ENCODE results near the gene TFCP2L1.
A peak's percentile ranks its signal among the peaks of the same experiment; 100 is the strongest.
"Not testable (repeated sequence)": the region's sequence is repeated elsewhere in the genome, so short reads cannot be mapped to it uniquely, and the experiment has no call there.

TFCP2L1 gene

DNA sequence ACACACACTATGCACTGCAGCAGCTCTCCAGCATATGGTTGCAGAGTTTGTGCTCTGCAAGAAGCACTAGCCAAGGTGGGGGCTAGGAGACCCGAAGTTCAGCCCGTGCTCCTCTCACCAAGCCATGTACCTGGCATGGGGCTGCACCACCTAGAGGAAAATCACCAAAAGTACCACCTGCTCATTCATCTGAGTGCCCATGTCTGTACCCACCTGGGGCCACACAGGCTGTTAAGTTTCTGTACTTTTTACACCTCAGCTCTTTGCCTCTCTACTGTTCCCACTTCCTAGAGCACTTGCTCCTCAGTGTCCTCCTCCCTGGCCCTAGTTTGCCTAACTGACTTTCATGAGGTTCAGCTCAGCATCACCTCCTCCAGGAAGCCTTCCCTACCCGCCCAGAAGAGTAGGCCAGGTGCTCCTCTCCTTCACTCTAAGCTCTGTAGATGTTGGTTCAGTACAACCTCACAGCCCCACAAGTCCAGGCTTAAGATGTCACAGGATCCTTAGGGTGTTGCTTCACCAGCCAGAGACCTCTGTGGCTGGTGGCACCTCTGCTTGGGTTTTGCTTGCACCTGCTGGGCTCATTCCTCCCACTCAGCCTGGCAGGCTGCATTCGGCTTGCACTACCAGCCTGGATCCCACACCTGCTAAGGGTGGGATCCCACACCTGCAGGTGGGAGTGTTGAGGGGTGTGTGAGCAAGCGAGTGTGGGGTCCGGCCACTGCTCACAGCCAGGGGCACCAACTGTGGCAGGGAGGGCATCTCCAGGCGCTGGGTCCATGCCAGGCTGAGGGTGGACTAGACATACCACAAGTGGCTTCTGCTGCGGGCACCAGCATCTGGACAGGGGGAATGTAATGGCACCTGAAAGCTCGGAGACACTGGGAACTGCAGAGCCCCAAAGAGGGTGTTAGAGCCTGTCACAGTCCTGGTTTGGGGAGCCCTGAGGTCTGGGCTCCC lies 10.2 kb upstream of the TFCP2L1 start:
- no peak for DNase-seq

DNA sequence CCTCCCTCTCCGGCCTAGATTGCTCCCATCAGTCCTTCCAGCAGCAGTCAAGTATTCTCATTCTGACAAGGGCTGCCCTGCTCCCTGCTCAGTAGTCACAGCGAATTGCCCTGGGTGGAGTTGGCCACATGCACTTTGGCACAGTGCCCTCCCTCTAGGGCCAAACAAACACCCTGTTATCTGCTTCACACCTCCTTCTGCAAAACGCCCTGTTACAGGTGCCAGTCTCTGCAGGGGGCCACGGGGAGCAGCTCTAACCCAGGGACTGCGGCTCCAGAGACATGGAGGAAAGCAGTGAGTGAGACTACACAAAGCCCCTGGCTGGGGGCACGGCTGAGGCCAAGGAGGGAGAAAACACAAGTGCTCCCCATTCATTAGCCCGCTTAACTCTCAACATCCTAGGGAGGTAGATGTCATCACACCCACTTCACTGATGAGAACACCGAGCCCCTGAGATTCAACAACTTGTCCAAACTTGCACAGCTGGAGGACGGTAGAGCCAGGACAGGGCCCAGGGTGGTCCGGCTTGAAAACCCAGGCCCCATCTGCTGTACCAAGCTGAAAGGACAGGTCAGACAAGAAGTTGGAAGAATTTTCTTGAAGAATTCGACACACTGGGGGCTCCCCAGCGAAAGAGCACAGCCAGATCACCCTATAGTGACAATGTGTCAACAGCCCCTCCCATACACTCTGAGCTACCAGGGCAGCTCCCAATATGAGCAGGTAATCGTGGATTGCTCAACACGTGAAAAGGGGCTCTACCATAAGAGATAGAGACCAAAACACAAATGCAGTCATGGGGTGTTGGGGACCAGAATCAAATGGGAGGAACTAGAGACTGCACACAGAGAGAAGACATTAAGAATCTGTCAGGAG lies 8.7 kb upstream of the TFCP2L1 start:
- DNase-seq: no peak

DNA sequence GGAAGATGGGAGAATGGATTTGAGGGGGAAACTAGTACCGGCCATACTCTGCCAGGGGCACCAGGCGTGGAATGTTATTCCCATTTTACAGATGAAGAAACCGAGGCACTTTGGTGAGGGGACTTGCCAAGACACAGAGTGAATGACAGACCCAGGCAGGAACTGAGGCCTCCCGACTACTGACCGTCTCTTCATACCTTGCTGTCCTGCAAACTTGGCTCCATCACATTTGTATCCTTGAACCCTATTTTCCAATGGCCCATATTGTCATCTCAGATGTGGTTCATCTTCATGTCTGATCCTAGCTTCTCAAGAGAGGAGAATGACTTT lies 6.2 kb upstream of the TFCP2L1 start:
- no peak for DNase-seq

DNA sequence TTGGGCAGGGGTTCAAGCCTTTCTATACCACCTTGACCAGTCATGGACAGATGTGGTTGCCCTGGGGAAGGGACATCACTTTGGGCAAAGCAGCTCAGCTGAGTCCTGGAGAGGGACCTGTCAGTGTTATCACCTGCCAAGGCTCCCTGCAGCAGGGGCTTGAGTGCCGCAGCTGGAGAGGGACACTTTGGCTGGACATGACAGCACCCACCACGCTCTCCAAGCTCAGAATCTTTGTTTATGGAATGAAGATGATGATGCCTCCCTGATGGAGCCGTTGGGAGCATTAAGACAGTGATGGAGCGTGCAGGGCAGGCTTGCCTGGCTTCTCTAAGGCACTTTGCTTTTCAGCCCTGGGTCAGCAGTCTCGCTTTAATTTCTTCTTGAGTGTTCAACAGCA lies 4.3 kb upstream of the TFCP2L1 start:
- DNase-seq: no peak

DNA sequence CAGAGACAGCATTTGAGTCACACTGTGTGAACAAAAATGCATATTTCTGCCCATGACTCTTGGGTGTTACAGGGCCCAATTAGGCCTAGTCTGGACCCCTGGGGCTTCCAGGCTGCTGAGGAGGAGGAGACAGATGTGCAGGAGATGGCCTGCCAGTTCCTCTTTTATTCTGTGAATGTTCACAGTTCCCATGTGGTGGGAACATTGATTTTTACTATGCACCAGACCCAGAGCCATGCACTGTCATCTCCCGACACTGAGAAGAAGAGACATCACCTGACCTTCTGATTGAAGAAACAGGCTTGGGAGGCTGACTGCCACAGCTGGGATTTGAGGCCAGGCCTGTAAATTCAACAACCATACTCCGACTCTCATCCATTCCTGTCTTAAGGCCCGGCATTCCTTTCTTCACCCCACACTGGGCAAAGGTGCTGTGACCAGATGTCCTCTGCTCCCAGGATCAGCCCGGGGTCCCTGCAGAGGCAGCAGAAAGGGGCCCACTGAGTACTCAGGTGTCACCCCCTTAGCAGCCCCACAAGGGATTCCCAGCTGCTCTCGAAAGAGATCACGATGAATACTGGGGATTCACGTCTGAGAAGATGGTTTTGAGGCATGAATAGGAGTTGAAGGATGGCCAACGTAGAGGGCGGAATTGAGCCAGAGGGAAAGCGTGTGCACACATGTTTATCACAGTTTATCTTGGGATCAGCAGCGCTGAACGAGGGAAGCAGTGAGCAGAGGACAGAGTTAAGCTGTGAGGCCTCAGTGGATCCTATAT lies 3.6 kb upstream of the TFCP2L1 start:
- DNase-seq: no peak

DNA sequence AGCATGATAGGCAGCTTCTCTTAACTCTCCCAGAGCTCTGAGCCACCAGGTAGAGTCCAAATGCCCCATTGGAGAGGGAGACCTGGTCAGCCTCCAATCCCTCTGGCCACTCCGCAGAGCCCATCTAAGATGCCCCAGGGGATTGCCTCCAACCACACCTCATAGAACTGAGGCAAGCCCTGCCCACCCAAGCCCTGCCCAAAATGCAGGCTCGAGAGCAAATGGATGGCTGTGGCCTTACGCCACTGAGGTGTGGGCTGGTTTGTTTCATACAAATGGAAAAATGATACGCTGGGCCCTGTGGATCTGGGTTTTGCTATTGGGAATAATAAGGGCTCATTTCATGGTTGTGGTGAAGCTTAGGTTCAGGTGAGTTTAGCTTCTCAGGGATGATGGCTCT lies 3.0 kb upstream of the TFCP2L1 start:
- DNase-seq: no peak

DNA sequence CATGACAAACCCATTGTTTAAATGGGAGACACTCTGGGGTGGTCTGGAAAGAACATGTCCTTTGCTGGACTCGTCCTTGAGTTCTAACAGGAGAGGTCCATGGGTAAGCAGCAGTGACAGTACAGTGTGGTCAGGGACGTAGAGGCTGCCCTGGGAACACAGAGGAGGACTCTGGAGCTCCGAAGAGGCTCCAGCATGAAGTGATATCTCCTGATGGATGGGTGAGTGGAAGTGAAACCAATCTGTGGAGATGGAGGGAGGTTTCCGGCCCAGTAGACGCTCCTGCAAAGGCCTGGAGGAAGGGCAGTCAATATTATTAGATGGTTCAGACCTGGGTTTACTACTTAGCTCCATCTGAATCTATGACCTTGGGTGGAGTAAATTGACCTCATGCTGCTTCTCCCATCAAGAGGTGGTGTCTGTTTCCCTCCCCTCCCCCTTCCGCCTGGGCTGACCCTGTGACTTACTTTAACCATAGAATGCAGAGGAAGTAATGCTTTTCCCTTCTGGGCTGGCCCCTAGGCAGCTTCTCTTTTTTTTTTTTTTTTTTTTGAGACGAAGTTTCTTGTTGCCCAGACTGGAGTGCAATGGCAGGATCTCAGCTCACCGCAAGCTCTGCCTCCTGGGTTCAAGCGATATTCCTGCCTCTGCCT lies 2.3 kb upstream of the TFCP2L1 start:
- DNase-seq: peak; percentile 52 to 66

DNA sequence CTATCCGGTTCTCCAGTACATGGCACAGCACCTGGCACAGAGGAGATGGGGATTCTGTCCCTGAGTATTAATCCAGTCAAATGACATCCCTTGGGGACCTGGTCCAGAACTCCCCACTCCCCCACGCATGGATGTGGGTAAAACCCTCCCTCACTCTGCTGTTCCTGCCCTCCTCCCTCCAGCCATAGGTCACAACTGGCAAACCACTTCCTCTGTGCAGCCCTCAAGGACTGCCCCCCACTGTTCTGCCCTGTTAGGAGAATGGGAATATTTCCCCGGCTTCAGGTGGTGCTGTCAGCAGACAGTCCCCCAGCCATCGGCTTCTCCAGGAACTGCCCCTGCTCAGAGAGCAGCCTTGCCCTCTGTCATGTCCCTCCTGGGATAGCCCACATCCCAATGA lies 1.5 kb upstream of the TFCP2L1 start:
- no peak for DNase-seq

DNA sequence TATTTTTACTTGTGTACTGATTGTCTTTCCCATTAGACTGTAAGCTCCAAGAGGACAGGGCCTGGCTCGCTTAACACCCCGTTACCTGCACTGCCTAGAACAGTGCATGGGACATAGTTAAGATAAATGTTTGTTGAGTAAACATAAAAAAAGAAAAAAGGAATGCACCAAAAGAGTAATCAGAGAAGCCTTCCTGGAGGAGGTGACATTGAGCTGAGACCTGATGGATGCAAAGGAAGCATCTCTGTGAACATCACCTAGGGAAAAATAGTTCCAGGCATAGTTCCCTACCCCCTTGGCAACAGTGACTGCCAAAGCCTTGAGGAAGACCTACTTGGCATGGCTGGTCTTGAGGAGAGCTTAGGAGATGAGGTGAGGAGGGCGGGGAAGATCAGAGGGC lies 924 bp upstream of the TFCP2L1 start:
- no peak for DNase-seq

DNA sequence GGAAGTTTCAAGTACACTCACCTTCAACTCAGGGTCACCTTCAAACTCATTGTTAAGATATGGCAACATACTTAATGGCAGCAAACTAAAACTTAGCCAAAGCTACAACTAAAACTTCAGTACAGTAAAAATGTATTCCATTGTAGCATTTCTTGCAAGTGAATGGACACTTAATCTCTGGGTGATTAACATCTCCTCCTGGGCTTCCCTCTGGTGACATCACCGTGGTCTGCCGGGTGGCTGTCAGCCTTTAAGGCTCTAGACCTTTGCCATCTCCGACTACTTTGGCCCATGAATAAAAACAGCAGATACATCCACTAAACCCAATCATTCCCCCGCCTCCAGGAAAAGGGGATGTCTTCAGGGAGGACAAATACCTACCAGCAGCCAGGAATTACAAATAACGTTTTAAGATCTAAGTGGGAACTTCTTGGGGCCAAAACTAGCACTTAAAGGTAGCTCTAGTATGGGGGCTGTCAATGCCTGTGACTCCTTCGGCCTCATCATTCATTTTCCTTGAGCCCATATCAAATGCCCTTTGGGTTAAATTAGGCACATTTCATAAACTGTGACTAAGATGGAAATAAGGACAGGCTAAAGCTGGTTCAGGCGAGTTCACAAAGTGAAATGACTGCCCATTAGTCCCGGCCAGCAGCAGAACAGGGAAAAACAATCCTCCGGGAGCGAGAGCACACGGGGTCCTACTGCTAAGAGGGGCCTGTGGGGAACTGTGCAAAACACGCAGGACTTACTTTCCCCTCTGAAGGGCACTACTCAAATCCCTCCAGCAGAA lies 1.1 kb downstream of the TFCP2L1 start:
- no peak for DNase-seq

DNA sequence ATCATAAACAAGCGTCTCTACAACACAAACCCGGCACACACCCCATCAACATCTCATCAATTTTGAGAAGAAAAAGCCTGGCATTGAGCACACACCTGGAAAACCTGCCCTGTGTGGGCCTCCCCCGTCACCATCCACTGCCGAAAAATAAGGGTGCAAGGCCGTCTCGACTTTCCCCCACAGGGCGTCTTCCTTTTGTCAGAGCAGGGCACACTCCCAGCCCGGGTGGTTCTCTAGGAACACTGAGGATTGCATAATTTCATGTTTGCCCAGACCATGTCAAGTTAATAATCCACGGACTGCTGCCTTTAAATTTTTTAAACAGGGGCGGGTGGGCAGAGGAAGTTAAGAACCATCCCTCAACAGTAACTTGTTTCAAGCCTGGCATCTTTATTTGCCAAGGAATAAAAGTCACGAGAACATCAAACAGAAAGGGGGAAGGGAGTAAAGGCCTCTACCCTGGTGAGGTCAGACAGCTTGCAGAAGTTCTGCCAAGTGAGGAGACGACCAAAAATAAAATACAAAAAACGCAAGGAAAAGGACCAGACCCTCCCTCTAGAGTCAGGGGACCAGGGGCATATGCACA lies 2.1 kb downstream of the TFCP2L1 start:
- DNase-seq: no peak

DNA sequence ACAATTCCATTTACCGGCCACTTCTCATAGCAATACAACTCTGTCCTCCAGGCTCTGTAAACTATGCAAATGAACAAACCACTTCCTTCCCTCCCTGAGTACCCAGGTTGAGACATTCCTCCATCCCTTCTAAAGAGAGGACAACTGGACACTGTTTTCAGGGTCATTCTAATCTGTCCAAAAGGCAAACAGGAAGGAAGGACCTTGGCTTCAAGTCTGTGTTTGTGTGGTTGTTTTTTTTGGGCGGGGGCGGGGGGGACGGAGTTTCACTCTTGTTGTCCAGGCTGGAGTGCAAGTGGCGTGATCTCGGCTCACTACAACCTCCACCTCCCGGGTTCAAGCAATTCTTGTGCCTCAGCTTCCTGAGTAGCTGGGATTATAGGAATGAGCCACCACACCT lies 3.3 kb downstream of the TFCP2L1 start:
- DNase-seq: no peak

DNA sequence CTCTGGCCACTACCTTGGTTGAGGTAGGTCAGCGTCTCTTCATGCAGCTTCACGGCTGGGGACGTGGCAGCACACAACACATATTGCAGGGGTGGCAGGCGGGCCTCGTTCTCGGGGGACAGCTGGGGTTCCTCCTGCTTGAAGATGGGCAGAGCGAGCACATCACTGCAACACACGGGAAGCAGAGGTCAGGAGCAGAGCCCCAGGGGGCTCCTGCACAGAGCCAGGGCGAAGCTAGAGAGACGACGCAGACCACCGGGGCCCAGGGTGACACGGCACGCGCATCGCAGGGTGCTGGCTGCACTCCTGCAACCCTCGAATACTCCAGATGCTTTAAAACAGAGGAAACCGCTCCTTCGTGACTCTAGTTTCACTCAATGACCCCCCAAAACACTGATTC lies 3.9 kb downstream of the TFCP2L1 start:
- no peak for DNase-seq

DNA sequence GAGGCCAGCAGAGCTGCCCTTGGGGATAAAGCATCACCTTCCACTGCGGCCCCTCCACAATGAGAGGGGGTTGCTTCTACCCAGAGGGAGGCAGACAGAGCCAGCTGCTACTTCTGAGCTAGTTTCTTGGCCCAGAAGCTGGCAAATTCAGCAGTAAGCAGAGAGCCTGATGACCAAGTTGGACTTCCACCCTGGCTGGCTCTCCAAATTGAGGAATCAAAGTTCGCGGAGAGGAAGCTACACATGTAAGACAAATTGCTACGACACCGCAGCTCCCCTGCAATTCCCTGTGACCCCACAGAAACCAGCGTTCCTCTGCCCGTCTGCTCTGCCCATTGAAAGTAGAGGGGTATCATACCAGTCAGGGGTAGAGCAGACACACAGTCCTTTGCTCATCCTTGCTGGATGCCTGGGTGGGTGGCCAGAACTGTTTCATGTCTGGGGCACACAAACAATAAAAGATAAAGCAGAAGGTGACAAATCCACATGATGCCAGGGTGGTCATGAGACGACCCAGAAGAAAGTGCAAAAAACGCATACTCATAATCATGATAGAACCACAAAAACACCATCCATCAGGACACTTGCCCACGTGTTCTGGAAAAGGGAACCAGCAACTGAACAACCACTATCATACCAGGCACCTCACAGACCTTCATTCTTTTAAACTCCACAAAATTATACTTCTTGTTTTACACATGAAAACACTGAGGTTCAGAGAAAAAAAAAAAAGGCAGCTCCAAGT lies 5.4 kb downstream of the TFCP2L1 start:
- peak in 1 of 2 donors; percentile 28 for DNase-seq

DNA sequence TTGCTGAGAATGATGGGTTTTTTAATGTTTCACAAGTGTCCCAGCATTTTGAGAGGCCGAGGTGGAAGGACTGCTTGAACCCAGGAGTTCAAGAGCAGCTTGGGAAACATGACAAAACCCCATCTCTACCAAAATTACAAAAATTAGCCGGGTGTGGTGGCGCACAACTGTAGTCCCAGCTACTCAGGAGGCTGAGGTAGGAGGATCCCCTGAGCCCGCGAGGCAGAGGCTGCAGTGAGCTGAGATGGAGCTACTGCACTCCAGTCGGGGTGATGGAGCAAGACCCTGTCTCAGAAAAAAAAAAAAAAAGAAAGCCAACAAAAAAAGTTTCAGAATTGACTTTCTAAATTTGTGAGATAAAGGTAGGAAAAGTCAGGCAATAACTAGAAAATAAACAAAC lies 8.7 kb downstream of the TFCP2L1 start:
- DNase-seq: no peak

DNA sequence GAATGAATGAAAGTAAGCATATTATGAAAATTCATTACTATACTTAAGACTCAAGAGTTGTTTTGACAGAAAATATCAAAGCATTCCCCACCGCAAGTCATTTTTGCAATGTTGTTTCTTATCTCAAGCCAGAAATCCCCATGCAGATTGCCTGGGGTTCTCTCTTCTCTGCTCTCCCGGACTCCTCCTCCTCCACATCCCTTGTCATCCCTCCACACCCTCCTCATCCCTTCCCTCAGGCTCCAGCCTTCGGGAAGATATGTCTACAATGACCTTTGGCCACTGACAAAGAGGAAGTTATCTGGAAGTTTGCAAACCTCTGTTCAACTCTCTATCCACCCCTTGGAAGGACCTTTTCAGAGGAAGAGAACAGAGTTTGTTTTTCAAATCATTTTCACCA lies 11.9 kb downstream of the TFCP2L1 start:
- DNase-seq: no peak

DNA sequence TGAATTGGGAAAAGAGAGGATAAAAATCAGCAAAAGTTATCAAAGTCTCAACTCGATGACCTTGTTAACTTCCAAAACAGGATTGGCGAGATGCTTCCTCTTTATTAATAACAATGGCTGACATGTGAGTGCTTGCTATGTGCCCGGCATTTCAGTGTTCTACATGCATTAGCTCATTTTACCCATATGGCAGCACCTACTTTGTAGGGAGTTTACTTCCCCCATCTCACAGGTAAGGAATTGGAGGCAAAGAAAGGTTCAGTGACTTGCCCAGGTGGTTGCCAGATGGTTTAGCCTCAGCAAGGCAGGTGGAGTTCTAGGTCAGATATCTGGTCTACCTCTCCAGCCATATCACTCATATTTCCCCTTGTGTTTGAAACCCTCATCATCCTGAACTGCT lies 12.4 kb downstream of the TFCP2L1 start:
- DNase-seq: no peak

DNA sequence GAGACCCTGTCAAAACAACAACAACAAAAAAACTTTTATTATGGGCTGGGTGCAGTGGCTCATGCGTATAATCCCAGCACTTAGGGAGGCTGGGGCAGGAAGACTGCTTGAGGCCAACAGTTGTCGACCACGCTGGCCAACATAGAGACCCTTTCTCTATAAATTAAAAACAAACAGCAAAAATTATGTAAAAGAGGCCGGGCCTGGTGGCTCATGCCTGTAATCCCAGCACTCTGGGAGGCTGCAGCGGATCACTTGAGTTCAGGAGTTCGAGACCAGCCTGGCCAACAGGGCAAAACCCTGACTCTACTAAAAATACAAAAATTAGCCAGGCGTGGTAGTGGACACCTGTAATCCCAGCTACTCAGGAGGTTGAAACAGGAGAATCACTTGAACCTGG lies 15.6 kb downstream of the TFCP2L1 start:
- DNase-seq: not testable (repeated sequence)

DNA sequence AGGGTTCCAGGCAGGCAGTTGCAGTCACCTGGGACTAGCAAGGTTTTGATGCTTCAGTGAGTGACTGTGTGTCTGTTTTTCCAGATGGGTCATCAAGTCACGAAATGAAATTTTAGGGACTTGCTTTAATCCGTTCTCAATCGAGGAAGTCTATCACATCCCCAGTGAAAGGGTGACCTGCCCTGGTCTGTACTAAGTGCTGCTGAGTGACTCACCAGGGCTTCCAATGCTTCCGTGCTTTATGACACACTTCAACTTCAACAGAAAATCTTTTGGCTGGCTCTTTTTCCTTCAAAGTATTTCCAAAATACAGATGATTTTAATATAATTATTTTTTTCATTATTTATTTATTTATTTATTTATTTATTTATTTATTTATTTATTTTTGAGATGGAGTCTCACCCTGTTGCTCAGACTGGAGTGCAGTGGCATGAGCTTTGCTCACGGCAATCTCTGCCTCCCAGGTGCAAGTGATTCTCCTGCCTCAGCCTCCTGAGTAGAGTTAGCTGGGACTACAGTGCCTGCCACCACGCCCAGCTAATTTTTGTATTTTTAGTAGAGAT lies 18.4 kb downstream of the TFCP2L1 start:
- DNase-seq: no peak

DNA sequence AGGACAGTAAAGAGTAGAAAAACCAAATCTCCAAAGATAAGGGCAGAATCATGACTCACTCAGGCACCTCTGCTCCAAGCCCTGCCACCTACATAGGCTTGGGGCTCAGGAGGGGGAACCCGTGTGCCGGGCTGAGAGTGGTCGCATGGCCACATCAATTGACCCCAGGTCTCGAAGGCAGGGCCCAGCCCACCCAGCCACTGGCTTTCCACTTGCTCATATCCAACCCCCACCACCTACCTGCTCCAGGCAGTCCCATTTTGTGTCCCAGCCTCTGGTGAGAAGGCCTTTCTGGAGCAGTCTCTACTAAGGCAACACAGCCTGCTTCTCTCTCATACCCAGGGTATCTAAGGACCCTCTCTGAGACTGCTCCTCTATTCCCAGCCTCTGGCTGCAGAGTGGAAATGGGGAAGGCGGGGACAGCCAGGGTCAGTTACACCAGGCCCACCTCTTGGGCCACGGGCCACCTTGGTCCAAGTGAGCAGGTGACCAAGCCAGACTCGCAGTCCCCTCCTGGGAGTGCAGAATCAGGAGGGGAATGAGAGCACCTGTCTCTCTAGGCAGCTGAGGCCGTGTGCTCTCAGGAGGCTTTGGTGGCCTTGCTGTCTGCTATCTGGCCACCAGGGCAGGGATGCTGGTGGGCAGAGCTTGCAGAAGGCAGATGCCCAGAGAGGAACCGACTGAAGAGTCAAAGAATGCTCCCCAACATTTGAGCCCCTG lies 20.8 kb downstream of the TFCP2L1 start:
- no peak for DNase-seq
